GM19351 (cell line): ENCODE data around the gene PLEKHJ1.
"Not testable (repeated sequence)": the region's sequence is repeated elsewhere in the genome, so short reads cannot be mapped to it uniquely, and the experiment has no call there.

ENCODE experiments used
- ATAC-seq: cut with Tn5 transposase; IDR thresholded peaks from one replicate; pipeline ENCODE4 v1.9.1; 2021; ENCODE audit warnings: mild to moderate bottlenecking, moderate library complexity; ENCODE audit not compliant: unreplicated experiment

Gene PLEKHJ1

DNA sequence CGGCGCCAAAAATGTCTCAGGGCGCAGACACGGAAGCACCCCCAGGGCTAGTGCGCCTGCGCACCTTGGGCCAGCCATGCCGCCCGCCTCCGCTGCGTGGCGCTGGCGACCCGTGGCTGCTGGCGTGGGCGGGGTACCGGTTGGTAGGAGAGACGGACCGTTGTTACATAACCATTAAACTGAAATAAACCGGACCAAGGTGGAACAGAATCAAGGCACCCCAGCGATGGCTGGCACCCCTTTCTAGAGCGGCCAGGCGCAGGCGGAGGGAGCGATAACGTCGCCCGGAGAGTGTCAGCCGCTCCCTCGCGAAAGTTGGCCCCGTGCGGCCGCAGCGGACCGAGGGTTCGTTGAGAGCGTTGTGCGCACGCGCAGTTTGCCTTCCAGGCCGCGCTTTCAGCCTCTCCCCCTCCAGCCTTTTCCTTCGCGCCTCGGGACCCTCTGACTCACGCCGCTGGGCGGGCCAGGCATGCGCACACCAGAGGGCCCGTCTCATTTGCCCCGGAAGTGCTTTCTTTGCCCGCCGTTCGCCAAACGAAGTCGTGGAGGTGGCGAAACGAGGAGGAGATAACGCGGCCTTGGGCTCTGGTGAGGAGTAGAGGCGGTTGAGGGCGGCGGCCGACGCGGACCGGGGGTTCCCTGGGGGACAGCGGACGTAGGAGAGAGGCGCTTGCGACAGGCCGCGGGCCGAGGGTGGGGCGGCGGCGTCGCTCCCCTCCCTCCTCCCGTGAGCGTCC lies at the start of gene PLEKHJ1, which contains the start of gene SF3A2:
Gene PLEKHJ1 (minus strand): TSS at position 16 of the 737 bp plus-strand sequence. CDS start 81 bp downstream, outside the sequence.
Gene SF3A2 (plus strand): TSS at position 511 of the 737 bp plus-strand sequence. CDS start 6,595 bp downstream, outside the sequence.
- peak; percentile 57 for ATAC-seq

GRCh38 chr19:2283835-2284507 lies 47.8 kb upstream of the PLEKHJ1 start:
- ATAC-seq = no peak

DNA sequence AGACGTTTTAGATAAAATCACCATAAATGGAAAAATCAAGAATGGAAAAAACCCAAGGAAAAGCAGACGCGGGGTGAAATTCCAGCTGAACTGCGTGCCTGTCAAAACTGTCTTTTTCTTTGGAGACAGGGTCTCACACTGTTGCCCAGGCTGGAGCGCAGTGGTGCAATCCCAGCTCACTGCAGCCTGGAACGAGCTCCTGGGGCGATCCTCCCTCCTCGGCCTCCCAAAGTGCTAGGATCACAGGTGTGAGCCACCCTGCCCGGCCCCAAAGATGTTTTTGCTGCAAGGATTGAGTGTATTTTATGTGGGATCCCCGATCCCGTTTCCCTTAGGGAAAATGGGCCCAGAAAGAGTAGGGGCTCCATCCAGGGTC lies 46.7 kb upstream of the PLEKHJ1 start:
- ATAC-seq = no peak

- no peak for ATAC-seq
These were observed 46.1 kb upstream of the PLEKHJ1 start, which contains the start of gene PEAK3 for GRCh38 chr19:2282062-2282861. PEAK3 (minus strand) TSS chr19:2282175; CDS start chr19:2280931, 1,244 bp downstream.

DNA sequence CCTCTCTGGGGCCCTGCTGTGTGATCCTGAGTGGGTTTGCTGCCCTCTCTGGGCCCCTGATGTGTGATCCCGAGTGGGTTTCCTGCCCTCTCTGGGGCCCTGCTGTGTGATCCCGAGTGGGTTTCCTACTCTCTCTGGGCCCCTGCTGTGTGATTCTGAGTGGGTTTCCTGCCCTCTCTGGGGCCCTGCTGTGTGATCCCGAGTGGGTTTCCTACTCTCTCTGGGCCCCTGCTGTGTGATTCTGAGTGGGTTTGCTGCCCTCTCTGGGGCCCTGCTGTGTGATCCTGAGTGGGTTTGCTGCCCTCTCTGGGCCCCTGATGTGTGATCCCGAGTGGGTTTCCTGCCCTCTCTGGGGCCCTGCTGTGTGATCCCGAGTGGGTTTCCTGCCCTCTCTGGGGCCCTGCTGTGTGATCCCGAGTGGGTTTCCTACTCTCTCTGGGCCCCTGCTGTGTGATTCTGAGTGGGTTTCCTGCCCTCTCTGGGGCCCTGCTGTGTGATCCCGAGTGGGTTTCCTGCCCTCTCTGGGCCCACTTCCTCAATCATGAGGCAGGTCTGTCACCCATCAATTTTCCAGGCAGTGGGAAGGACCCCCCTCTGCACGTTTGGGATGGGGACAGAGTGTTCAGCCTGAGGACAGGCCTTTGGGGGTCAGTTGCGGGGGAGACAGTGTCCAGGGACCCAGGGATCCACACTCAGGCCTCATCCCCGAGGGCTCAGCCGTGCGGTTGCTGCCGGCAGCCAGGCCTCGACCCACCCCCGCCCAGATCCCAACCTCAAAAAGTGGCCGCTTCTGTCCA lies 45.3 kb upstream of the PLEKHJ1 start:
- not testable (repeated sequence) for ATAC-seq

DNA sequence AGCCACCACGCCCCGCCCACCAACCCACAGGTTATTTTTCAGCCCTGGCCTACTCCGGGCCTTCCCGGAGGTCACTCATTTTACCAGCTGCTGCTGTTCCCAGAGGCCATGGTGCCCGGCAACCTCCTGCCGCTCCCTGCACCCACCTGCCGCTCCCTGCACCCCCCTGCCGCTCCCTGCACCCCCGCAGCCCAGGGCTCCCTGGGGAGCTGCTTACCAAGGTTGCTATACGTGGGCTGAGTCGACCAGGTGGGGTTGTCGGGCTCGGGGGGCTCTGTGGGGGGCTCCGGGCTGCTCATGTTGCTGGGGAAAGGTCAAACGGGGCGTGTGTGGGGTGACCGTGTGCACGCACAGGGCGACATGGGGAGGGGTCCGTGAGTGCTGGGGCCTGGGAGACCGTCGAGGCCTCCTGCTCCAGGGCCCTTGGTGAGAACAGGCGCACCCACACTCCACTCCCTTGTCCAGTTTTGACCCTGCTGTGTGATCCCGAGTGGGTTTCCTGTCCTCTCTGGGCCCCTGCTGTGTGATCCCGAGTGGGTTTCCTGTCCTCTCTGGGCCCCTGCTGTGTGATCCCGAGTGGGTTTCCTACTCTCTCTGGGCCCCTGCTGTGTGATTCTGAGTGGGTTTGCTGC lies 44.6 kb upstream of the PLEKHJ1 start:
- ATAC-seq = no peak

DNA sequence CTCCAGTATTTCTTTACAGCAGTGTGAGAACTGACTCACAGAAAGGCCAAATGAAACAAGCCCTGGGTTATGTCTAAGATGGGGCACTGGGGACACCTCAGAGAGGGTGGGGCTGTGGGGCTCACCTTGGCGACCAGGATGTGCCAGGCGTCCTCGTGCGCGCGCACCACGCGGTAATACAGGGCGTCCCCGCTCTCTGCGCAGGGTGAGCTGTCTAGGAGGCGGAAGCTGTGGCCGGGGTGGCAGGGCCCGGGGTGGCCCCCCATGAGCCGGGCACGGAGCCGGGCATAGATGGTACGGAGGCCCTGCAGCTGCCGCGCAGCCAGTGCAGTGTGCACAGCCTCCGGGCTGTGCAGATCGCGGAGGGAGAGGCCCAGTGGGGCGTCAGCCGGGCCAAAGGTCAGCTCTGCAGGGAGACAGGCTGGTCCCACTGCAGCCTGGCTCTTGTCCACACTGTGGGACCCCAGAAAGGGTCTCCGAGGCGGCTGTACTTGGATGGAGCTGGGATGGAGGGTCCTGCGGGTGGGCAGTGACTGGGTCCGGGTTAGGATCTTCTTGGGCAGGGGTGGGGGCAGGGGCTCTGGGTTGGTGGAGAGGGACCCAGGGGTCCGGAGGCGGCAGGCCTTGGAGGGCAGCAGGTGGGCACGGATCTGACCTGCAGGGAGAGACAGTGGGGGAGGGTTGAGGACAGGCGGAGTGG lies 42.5 kb upstream of the PLEKHJ1 start:
- no peak for ATAC-seq

DNA sequence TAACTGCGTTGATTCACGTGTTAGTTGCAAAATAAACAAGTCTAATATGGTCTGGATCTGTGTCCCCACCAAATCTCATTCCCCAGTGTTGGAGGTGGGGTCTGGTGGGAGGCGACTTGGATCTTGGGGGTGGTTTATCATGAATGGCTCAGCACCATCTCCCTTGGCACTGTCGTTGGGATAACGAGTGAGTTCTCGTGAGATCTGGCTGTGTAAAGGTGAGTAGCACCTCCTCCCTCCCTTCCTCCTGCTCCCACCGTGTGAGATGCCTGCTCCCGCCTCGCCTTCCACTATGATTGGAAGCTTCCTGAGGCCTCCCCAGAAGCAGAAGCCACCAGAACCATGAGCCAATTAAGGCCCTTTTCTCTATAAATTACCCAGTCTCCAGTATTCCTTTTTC lies 41.0 kb upstream of the PLEKHJ1 start:
- ATAC-seq = no peak

DNA sequence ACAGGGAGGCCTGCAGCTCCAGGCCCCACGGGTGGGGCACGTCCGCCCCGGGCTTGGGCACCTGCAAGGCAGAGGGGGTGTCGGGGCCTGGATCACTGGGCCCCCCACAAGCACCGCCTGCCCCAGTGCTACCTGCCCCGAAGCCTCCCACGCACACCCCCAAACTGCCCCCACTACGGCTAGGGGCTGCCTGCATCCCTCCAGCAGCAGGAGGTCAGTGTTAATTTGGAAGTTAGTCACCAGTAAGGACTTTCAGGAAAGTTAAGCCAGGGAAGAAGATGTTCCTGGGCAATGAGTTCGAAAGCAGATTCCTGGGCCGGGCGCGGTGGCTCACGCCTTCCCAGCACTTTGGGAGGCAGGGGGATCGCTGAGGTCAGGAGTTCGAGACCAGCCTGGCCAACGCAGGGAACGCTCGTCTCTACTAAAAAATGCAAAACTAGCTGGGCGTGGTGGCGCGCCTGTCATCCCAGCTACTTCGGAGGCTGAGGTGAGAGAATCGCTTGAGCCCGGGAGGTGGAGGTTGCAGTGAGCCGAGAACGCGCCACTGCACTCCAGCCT lies 40.4 kb upstream of the PLEKHJ1 start:
- no peak for ATAC-seq

DNA sequence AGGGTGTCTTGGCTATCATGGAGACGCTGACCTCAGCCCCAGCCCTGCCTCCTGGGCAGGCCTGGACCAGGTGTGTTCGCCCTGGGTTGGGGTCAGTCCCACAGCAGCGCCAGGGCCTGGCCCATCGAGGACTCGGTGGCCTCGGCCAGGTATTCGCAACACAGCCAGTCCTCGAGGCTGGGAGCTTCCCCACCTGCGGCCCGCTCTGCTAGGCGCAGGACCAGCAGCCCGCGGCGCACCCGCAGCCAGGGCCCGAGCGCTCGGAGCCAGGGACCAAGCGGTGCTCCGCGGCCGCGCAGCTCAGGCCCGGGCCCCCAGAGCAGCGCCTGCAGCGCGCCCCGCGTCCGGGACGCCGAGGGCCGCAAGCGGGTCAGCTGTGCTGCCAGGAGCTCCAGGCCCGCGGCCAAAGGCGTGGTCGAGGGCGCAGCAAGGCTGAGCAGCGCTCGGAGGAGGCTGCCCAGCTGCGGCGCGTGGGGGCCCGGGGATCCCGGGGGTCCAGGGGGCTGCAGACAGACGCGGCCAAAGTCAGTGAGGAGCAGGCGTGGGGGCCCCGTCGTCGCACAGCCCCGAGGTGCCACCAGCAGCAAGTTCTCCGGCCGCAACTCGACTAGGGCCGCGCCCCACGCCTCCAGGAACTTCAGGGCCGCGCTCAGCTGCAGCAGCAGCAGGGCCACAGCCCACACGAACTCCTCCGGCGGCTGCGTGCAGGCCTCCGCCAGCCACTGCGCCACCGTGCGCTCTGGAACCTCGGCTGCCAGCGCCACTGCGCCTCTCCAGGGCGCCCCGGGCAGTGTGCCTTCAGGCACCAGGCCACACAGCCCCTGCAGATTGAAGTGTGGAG lies 39.7 kb upstream of the PLEKHJ1 start:
- ATAC-seq = no peak

DNA sequence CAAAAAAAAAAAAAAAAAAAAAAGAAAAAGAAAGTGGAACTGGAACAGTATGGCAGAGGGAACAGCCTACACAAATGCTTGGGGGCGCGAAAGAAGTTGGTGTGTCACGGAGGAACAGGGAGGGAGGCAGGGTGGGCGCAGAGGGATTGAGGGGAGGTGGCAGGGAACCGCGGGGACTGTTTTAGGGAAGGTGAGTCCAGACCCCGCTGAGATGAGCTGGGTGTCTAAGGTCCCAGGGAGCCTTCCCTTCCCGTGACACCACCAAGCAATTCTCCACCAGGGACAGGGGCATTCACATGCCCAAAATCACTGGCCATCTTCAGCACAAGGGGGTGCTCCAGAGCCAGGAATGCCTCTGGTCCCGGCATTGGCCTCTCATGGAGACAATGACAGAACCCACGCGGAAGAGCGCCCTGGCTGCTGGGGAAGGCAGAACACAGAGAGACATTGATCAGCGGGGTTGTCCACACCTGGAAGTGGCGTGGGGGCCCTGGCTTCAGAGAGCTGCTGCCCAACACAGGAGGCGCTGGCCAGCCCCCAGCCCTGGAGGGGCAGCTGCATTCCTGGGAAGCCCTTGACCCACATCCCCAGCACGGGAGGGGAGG lies 38.9 kb upstream of the PLEKHJ1 start:
- no peak for ATAC-seq

DNA sequence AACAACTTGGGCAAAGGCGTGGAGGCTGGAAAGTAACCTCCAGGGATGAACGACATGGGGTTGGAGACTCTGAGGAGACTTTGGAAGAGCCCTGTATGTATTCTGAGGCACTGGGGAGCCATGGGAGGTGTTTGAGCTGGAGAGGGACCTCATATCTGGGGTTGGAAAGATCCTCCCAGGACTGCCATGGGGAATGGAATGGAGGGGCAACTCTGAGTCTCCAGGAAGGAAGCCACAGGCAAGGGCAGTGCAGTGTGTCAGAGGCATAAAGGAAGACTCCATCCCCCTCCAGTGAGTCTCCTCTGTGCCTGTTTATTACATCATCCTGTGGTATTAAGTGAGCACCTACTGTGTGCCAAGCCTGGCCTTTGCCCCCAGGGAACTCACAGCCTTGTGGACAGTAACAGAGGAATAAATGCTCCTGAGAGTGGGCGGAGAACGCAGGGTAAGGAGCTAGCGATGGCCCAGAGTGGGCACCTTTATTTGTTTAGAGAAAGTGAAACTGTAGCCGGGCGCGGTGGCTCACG lies 38.1 kb upstream of the PLEKHJ1 start:
- ATAC-seq = no peak

- ATAC-seq = no peak
These were observed 37.4 kb upstream of the PLEKHJ1 start for GRCh38 chr19:2273356-2274184.

- ATAC-seq = no peak
These were observed 35.3 kb upstream of the PLEKHJ1 start for GRCh38 chr19:2271234-2272103.

DNA sequence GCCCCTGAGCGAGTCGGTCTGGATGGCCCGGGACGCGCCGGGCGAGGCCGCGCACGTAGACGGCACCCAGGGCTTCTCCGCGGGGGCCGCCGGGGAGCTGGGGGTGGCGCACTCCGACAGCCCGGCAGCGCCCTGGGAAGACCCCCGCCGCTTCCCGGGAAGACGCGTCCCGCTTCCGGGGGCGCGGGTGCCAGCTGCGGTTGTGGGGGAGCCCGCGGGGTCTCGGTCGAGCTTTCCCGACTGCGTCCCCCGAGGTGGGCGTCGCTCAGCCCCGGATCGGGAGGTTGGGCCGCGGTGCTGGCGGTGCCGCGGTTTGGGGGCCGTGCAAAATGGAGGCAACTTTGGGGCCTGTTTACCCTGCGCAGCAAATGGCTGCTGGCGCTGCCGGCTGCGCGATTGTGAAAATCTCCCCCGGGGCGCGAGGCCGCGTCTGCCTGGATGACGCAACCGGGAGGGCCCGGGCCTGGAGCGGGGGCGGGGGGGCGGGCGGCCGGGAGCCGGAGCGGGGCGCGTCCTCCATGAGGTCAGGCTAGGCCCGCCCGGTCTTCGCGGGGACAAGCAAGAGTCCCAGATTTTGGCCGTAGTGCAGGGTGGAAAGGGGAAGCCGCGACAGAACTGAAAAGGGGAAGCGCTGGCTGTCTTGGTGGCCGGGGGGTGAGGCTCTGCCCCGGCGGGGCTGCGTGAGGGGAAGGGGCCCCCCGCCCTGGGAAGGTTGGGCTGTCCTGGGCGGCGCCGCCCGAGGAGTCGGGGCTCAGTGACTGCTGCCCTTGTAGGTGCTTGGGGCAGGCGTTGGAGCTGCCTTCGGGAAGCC lies 34.5 kb upstream of the PLEKHJ1 start:
- no peak for ATAC-seq
